H1 (cell line): ENCODE data around the gene SCNM1. TPM values are rescaled to one million over a fixed set of nuclear protein-coding genes. Genes with fewer than 3 reads are reported as not detected.

Experiments used
- CTCF ChIA-PET: fragments of 300-600 bp; sonication (Branson Sonifier 250); formaldehyde crosslinking; loops from one replicate; lab custom pipeline; 2021; ENCODE audit not compliant: partially characterized antibody; lab: Charles Lee
- POLR2A ChIA-PET: fragments of 300-600 bp; sonication (Branson Sonifier 250); formaldehyde crosslinking; loops from one replicate; lab custom pipeline; 2021; ENCODE audit warnings: inconsistent platforms; ENCODE audit not compliant: partially characterized antibody; lab: Charles Lee
- DNase-seq, 2 experiments: peaks; one replicate each; pipeline versions ENCODE4 v3.0.0 to v3.0.0-alpha.2; 2010 to 2022; ENCODE audit warnings: low spot score in 2 of 2, low read depth in 1 of 2, mixed read lengths in 1 of 2
- FAIRE-seq: peaks from 2 replicates; lab custom pipeline; 2011; peaks lifted over from hg19 to GRCh38; lab: Jason Lieb, UNC
- H2AFZ ChIP-seq: 2 replicates; pipeline ENCODE4 v1.8.1; 2012; ENCODE audit warnings: low read length, inconsistent platforms
- H2AK5ac ChIP-seq: 2 replicates; pipeline ENCODE4 v1.6.1; 2013; ENCODE audit warnings: low read depth, low read length
- H2BK120ac ChIP-seq: replicated peaks from 2 replicates; pipeline ENCODE3; 2013; ENCODE audit warnings: low read depth, low read length, inconsistent platforms
- H2BK12ac ChIP-seq: 2 replicates; pipeline ENCODE4 v1.6.1; 2013; ENCODE audit warnings: low read depth, low read length
- H2BK15ac ChIP-seq: 2 replicates; pipeline ENCODE4 v1.6.1; 2013; ENCODE audit warnings: low read length
- H2BK20ac ChIP-seq: 2 replicates; pipeline ENCODE4 v1.6.1; 2013; ENCODE audit warnings: low read length
- H2BK5ac ChIP-seq: 2 replicates; pipeline ENCODE4 v1.6.1; 2013; ENCODE audit warnings: low read depth, low read length
- H3K14ac ChIP-seq: 2 replicates; pipeline ENCODE4 v1.6.1; 2013; ENCODE audit warnings: inconsistent platforms; ENCODE audit not compliant: insufficient read length
- H3K18ac ChIP-seq: 2 replicates; pipeline ENCODE4 v1.6.1; 2013; ENCODE audit warnings: low read length; ENCODE audit errors: extremely low read depth
- H3K23ac ChIP-seq: 2 replicates; pipeline ENCODE4 v1.6.1; 2013; ENCODE audit warnings: inconsistent platforms; ENCODE audit not compliant: insufficient read length
- H3K23me2 ChIP-seq: 2 replicates; pipeline ENCODE4 v1.6.1; 2013; ENCODE audit warnings: low read depth, low read length
- H3K27ac ChIP-seq: 2 replicates; pipeline ENCODE4 v1.6.1; 2011; ENCODE audit warnings: low read depth, low read length, inconsistent platforms
- H3K27me3 ChIP-seq, 4 experiments: replicated peaks in 1 of 4; 1 replicate in 1 of 4; 2 replicates in 3 of 4; pipeline versions ENCODE4 v1.6.1 to v1.8.1; 2011 to 2013; ENCODE audit warnings: low read length in 3 of 4, mild to moderate bottlenecking in 3 of 4, inconsistent platforms in 2 of 4, mixed read lengths in 2 of 4, moderate library complexity in 1 of 4; ENCODE audit not compliant: control insufficient read depth in 3 of 4, insufficient read depth in 3 of 4; ENCODE audit errors: extremely low read depth in 1 of 4
- H3K36me3 ChIP-seq, 4 experiments: 2 replicates each; pipeline versions ENCODE4 v1.6.1 to v1.8.1; 2011 to 2013; ENCODE audit warnings: mild to moderate bottlenecking in 4 of 4, low read length in 3 of 4, moderate library complexity in 2 of 4, control low read depth in 1 of 4, inconsistent platforms in 1 of 4; ENCODE audit not compliant: insufficient read depth in 4 of 4, control insufficient read depth in 2 of 4
- H3K4ac ChIP-seq: replicated peaks from 2 replicates; pipeline ENCODE3; 2013; ENCODE audit warnings: low read length, low read depth, mixed read lengths, inconsistent platforms; ENCODE audit not compliant: insufficient read length
- H3K4me1 ChIP-seq, 4 experiments: replicated peaks in 1 of 4; 1 replicate in 1 of 4; 2 replicates in 3 of 4; pipeline versions ENCODE4 v1.6.1 to v1.8.1; 2011 to 2013; ENCODE audit warnings: low read length in 3 of 4, inconsistent platforms in 2 of 4, mixed read lengths in 1 of 4; ENCODE audit not compliant: insufficient read depth in 4 of 4, control insufficient read depth in 3 of 4
- H3K4me2 ChIP-seq, 2 experiments: 2 replicates each; pipeline versions ENCODE4 v1.6.1 to v1.8.1; 2011 to 2013; ENCODE audit warnings: low read depth in 2 of 2, low read length in 2 of 2, control low read depth in 1 of 2, inconsistent platforms in 1 of 2, mild to moderate bottlenecking in 1 of 2; ENCODE audit not compliant: insufficient read depth in 1 of 2
- H3K4me3 ChIP-seq, 4 experiments: fragments of 200-600, 300-600 bp in 1 of 4; sonication (generic), shearing (Covaris generic), sonication (Bioruptor Twin) in 1 of 4; 2 replicates each; pipeline versions ENCODE4 v1.5.1 to v1.8.1; 2011 to 2016; ENCODE audit warnings: low read length in 4 of 4, low read depth in 3 of 4, control low read depth in 2 of 4, inconsistent platforms in 2 of 4, mild to moderate bottlenecking in 2 of 4, mixed read lengths in 1 of 4, moderate library complexity in 1 of 4; ENCODE audit not compliant: insufficient read depth in 2 of 4; ENCODE audit errors: extremely low read depth in 1 of 4
- H3K56ac ChIP-seq: replicated peaks from 2 replicates; pipeline ENCODE3; 2013; ENCODE audit warnings: low read depth, mild to moderate bottlenecking, mixed read lengths, low read length, inconsistent platforms; ENCODE audit not compliant: insufficient read length
- H3K79me1 ChIP-seq: 2 replicates; pipeline ENCODE4 v1.6.1; 2013; ENCODE audit warnings: low read depth, low read length, control low read depth
- H3K79me2 ChIP-seq, 2 experiments: 2 replicates each; pipeline versions ENCODE4 v1.6.1 to v1.8.1; 2012 to 2013; ENCODE audit warnings: low read length in 2 of 2, mild to moderate bottlenecking in 2 of 2, inconsistent platforms in 1 of 2; ENCODE audit not compliant: insufficient read depth in 2 of 2, control insufficient read depth in 1 of 2
- H3K9ac ChIP-seq, 4 experiments: replicated peaks in 1 of 4; 1 replicate in 1 of 4; 2 replicates in 3 of 4; pipeline versions ENCODE4 v1.6.1 to v1.8.1; 2011 to 2013; ENCODE audit warnings: low read depth in 3 of 4, low read length in 3 of 4, control low read depth in 2 of 4, mild to moderate bottlenecking in 2 of 4, moderate library complexity in 2 of 4, inconsistent platforms in 1 of 4; ENCODE audit errors: extremely low read depth in 1 of 4
- H3K9me3 ChIP-seq, 2 experiments: 2 replicates each; pipeline versions ENCODE4 v1.6.1 to v1.8.1; 2012 to 2013; ENCODE audit warnings: mild to moderate bottlenecking in 2 of 2, moderate library complexity in 2 of 2, control low read depth in 1 of 2, inconsistent platforms in 1 of 2, low read depth in 1 of 2, low read length in 1 of 2, mixed read lengths in 1 of 2; ENCODE audit not compliant: insufficient read depth in 2 of 2
- H4K20me1 ChIP-seq, 2 experiments: replicated peaks in 1 of 2; 2 replicates each; pipeline versions ENCODE3 to v1.8.1; 2011 to 2013; ENCODE audit warnings: inconsistent platforms in 2 of 2, low read length in 2 of 2, mild to moderate bottlenecking in 1 of 2; ENCODE audit not compliant: insufficient read depth in 2 of 2, control insufficient read depth in 1 of 2
- H4K5ac ChIP-seq: 2 replicates; pipeline ENCODE4 v1.6.1; 2013; ENCODE audit warnings: low read length, low read depth, mixed read lengths, inconsistent platforms; ENCODE audit not compliant: insufficient read length
- H4K8ac ChIP-seq: 2 replicates; pipeline ENCODE4 v1.8.0; 2013; ENCODE audit warnings: mild to moderate bottlenecking, moderate library complexity, low read length, inconsistent platforms; ENCODE audit not compliant: insufficient read depth; ENCODE audit errors: extremely low read depth
- H4K91ac ChIP-seq: replicated peaks from 2 replicates; pipeline ENCODE3; 2013; ENCODE audit warnings: low read length, mixed read lengths, inconsistent platforms; ENCODE audit not compliant: insufficient read length
- E2F6 ChIP-seq: IDR thresholded peaks from 2 replicates; pipeline ENCODE4 v1.6.1; 2012; ENCODE audit warnings: inconsistent platforms
- MAX ChIP-seq: IDR thresholded peaks from 2 replicates; pipeline ENCODE4 v1.6.1; 2012; ENCODE audit warnings: inconsistent platforms
- SAP30 ChIP-seq: fragments of 300-600 bp; sonication (generic); IDR thresholded peaks from 2 replicates; pipeline ENCODE4 v1.7.1; 2012; ENCODE audit warnings: low read length, moderate library complexity, mild to moderate bottlenecking, inconsistent platforms; ENCODE audit not compliant: insufficient read depth, insufficient replicate concordance
- SIX5 ChIP-seq: IDR thresholded peaks from 2 replicates; pipeline ENCODE4 v1.6.1; 2011; ENCODE audit warnings: mild to moderate bottlenecking, low read depth, low read length
- whole genome bisulfite sequencing, 2 experiments: shearing (Covaris generic) in 1 of 2; methylation state at CpG; one replicate each; pipeline versions ENCODE4 v1.1.6 to v1.1.7; 2013 to 2015; ENCODE audit warnings: low lambda C conversion rate in 2 of 2, mixed read lengths in 2 of 2, inconsistent platforms in 1 of 2, low coverage in 1 of 2, missing lambda C conversion rate in 1 of 2; ENCODE audit not compliant: insufficient replicate concordance in 2 of 2, insufficient coverage in 1 of 2, insufficient read length in 1 of 2; ENCODE audit errors: extremely low coverage in 1 of 2, missing lambda C conversion rate in 1 of 2; 5-methylcytosine and 5-hydroxymethylcytosine counted together
- polyA plus RNA-seq, 7 experiments: library from polyadenylated mRNA; depleted of rRNA in 3 of 7; stranded (reverse) in 5 of 7; unstranded in 2 of 7; fragments of >200 nt in 5 of 7; fragments of 200-250 nt in 2 of 7; gene quantifications; 1 replicate in 5 of 7; 2 replicates in 1 of 7; 4 replicates in 1 of 7; pipeline versions ENCODE4 v1.2.1 to v1.2.3, GENCODE V29; 2011 to 2013; ENCODE audit warnings: missing spikeins in 2 of 7, mixed read lengths in 2 of 7
- total RNA-seq: library from RNA; stranded (reverse); fragmentation: NEBNext Ultra II Directional; extraction: Animal tissue kit (Norgen Biotek cat#: 25700); gene quantifications from 2 replicates; pipeline ENCODE4 v1.2.1, GENCODE V29; 2021

SCNM1 gene
- total and polyA plus RNA-seq, 2 of the 8 experiments (the other 6 are each of a cell fraction or from before 2014, with no cell fraction given) = 13.6 to 46.2 TPM

- Histone ChIP-seq H2BK20ac (no peak overlapping the region), H2AFZ (peak overlapping the region; percentile 38; the same call in 1 of the 2 replicates), H2BK12ac (no peak overlapping the region), H4K20me1 (no peaks in the 10 kb centered on the region), H2BK5ac (no peak overlapping the region), H3K4ac (peak overlapping the region; percentile 72), H3K9me3 (no peaks in the 10 kb centered on the region), H2AK5ac (no peak overlapping the region), H3K9ac (peak overlapping the region in 3 of 4 experiments; percentile 54 to 63 (median 59); a peak in 6 of 7 replicates), H3K18ac (0 out of 2 replicates have a peak overlapping the region, but pooled peaks have one; percentile 39), H3K23ac (no peak overlapping the region), H4K5ac (no peak overlapping the region), H4K91ac (peak overlapping the region; percentile 63), H3K4me1 (peaks cover 15 to 31% (median 21%) of the 10 kb centered on the region in 4 experiments), H3K79me2 (no peaks in the 10 kb centered on the region), H2BK120ac (no peak overlapping the region), H3K27ac (no peak overlapping the region), H3K27me3 (peaks cover 0 to 17% (median 8%) of the 10 kb centered on the region in 4 experiments; a peak in 5 of 7 replicates), H4K8ac (peak overlapping the region; percentile 36; the same call in 1 of the 2 replicates), H2BK15ac (0 out of 2 replicates have a peak overlapping the region, but pooled peaks have one; percentile 49), H3K56ac (no peak overlapping the region), H3K4me2 (peak overlapping the region; percentile 98 to 100), H3K4me3 (peak overlapping the region; percentile 81 to 88 (median 85)), H3K79me1 (peaks cover 5% of the 10 kb centered on the region; the same call in 1 of the 2 replicates), H3K23me2 (peaks cover 16% of the 10 kb centered on the region), H3K14ac (no peak overlapping the region), H3K36me3 (no peaks in the 10 kb centered on the region)
- FAIRE-seq (no peak), DNase-seq (no peak)
- WGBS, 2 experiments = 4% methylated on average over 15 of the region's 26 CpGs; no CpG with 5 or more reads in 1 of the 2 experiments
- ChIA-PET CTCF (interaction anchor here (1.6 to 4.7 kb wide), 3 partner anchors 11 to 118 kb away, joined by 4 to 54 read pairs (median 12); no protein-coding TSS in a partner anchor), POLR2A (interaction anchor here (1.1 to 10.7 kb wide), 4 partner anchors 10 to 107 kb away, joined by 3 to 124 read pairs (median 5); partner anchors contain the start of gene TNFAIP8L2)
- TF ChIP-seq E2F6 (peak; percentile 1; the same call in 1 of the 2 replicates), SIX5 (no peak), SAP30 (peak; percentile 19), MAX (peak; percentile 3; the same call in 1 of the 2 replicates)
These were observed 19.9 kb upstream of the SCNM1 start for GRCh38 chr1:151146072-151146411.
